MCF 10A (cell line): ENCODE data around the gene STOX2. TPM values are rescaled to one million over a fixed set of nuclear protein-coding genes. Genes with fewer than 3 reads are reported as not detected.

Source experiments
- BruUV-seq: library from RNA; stranded (reverse); fragments of 400-500 nt; replicated peaks from 2 replicates; lab custom pipeline; 2021; lab: Mats Ljungman, UMichigan
- CTCF ChIA-PET: fragments of 300-600 bp; sonication (Branson Sonifier 250); formaldehyde crosslinking; extraction: SDS; loops from one replicate; lab custom pipeline; 2021; ENCODE audit warnings: antibody characterized with exemption, inconsistent platforms; lab: Yijun Ruan, JAX
- POLR2A ChIA-PET: fragments of 300-600, 350-650 bp; sonication (Branson Sonifier 250); formaldehyde crosslinking; extraction: SDS; loops from one replicate; lab custom pipeline; 2020; ENCODE audit warnings: antibody characterized with exemption, inconsistent platforms; lab: Yijun Ruan, JAX
- DNase-seq: peaks from one replicate; pipeline ENCODE4 v3.0.0-alpha.2; 2018; ENCODE audit not compliant: unreplicated experiment
- H3K27ac Mint-ChIP-seq: one replicate; pipeline ENCODE4 v1.8.0; 2022; ENCODE audit warnings: mild to moderate bottlenecking, low read depth, mixed read lengths; ENCODE audit not compliant: unreplicated experiment
- H3K27me3 Mint-ChIP-seq: one replicate; pipeline ENCODE4 v1.8.0; 2022; ENCODE audit warnings: mixed read lengths; ENCODE audit not compliant: insufficient read depth, unreplicated experiment
- H3K36me3 Mint-ChIP-seq: one replicate; pipeline ENCODE4 v1.8.0; 2022; ENCODE audit warnings: mild to moderate bottlenecking, moderate library complexity, mixed read lengths; ENCODE audit not compliant: insufficient read depth, unreplicated experiment
- H3K4me1 Mint-ChIP-seq: one replicate; pipeline ENCODE4 v1.8.0; 2022; ENCODE audit warnings: mixed read lengths; ENCODE audit not compliant: insufficient read depth, unreplicated experiment
- H3K4me3 Mint-ChIP-seq: one replicate; pipeline ENCODE4 v1.8.0; 2022; ENCODE audit warnings: mild to moderate bottlenecking, moderate library complexity, mixed read lengths; ENCODE audit not compliant: unreplicated experiment
- H3K9me3 Mint-ChIP-seq: one replicate; pipeline ENCODE4 v1.8.0; 2022; ENCODE audit warnings: mixed read lengths; ENCODE audit not compliant: unreplicated experiment
- intact Hi-C: fragments of 100-400 bp; cut with micrococcal nuclease; formaldehyde crosslinking; loops from 2 replicates; pipeline ENCODE4 v1.14.1; 2022
- total RNA-seq: library from RNA; stranded (reverse); gene quantifications from 2 replicates; pipeline ENCODE4 v1.2.3, GENCODE V29; 2022
- TF ChIP-seq, protein P1 (sequence below): fragments of 200-600 bp; IDR thresholded peaks from one replicate; pipeline ENCODE4 v1.8.0; 2022; ENCODE audit warnings: antibody characterized with exemption, mild to moderate bottlenecking; ENCODE audit not compliant: unreplicated experiment

The STOX2 gene
- total RNA-seq, 1 experiment from 2014 or later: 1.1 TPM

GRCh38 chr4:183932576-183932975 lies 27.5 kb downstream of the STOX2 start:
- ChIA-PET CTCF (no interaction called here), POLR2A (interaction anchor here (1.5 kb wide), 1 partner anchor 55 kb away, joined by 5 read pairs; no protein-coding TSS in a partner anchor)
- H3K4me3 Mint-ChIP-seq: no peak overlapping the region
- H3K4me1 Mint-ChIP-seq: peaks cover 5% of the 10 kb centered on the region
- TF ChIP-seq, protein P1, sequence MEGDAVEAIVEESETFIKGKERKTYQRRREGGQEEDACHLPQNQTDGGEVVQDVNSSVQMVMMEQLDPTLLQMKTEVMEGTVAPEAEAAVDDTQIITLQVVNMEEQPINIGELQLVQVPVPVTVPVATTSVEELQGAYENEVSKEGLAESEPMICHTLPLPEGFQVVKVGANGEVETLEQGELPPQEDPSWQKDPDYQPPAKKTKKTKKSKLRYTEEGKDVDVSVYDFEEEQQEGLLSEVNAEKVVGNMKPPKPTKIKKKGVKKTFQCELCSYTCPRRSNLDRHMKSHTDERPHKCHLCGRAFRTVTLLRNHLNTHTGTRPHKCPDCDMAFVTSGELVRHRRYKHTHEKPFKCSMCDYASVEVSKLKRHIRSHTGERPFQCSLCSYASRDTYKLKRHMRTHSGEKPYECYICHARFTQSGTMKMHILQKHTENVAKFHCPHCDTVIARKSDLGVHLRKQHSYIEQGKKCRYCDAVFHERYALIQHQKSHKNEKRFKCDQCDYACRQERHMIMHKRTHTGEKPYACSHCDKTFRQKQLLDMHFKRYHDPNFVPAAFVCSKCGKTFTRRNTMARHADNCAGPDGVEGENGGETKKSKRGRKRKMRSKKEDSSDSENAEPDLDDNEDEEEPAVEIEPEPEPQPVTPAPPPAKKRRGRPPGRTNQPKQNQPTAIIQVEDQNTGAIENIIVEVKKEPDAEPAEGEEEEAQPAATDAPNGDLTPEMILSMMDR: no peak
- BruUV-seq: no TSS peak
- H3K36me3 Mint-ChIP-seq: no peaks in the 10 kb centered on the region
- H3K27me3 Mint-ChIP-seq: no peaks in the 10 kb centered on the region
- no peak overlapping the region for H3K27ac Mint-ChIP-seq
- DNase-seq: no peak
- no peaks in the 10 kb centered on the region for H3K9me3 Mint-ChIP-seq
- intact Hi-C loops: no loop called here

GRCh38 chr4:183934761-183935160 lies 29.7 kb downstream of the STOX2 start:
- CTCF ChIA-PET: no interaction called here
- Mint-ChIP-seq H3K36me3 (no peaks in the 10 kb centered on the region), H3K27ac (no peak overlapping the region), H3K27me3 (no peaks in the 10 kb centered on the region), H3K4me1 (peaks cover 5% of the 10 kb centered on the region), H3K4me3 (no peak overlapping the region), H3K9me3 (no peaks in the 10 kb centered on the region)
- TF ChIP-seq, protein P1: no peak
- intact Hi-C loops: no loop called here
- BruUV-seq: no TSS peak
- POLR2A ChIA-PET: interaction anchor here (0.7 to 1.1 kb wide), 2 partner anchors 22 to 53 kb away, joined by 3 read pairs; no protein-coding TSS in a partner anchor
- DNase-seq: no peak

DNA sequence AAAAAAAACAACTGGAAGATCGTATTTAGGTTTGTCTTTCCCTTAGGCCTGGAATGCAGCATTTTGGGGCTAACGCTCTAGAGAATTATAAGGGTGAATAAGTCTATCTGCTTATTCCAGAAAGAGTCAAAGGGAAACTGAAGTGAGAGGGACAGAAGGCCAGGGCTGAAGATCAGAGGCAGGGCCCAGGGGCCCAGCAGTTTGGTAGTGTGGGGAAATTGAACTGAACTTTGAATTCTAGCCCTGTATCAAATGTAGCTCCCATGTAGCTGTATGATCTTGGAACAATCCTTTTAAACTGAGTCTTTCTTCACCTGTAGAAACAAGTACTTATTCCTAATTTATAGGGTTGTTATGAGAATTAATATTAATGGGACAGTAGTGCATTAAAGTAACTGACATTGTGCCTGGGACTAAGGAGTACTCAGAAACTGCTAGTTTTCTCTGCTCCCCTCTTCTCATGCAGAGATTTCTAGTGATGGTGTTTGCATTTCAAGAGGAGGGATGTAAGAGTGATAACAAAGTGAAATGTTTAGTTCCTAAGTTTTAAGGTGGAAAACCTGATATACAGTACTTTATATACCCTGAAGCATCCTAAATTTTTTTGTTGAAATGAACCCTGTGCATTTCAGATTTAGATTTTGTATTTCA lies 30.4 kb downstream of the STOX2 start:
- peaks cover 5% of the 10 kb centered on the region for H3K4me1 Mint-ChIP-seq
- CTCF ChIA-PET: no interaction called here
- H3K27ac Mint-ChIP-seq: no peak overlapping the region
- TF ChIP-seq, protein P1: no peak
- H3K9me3 Mint-ChIP-seq: no peaks in the 10 kb centered on the region
- no peaks in the 10 kb centered on the region for H3K27me3 Mint-ChIP-seq
- no peaks in the 10 kb centered on the region for H3K36me3 Mint-ChIP-seq
- BruUV-seq: no TSS peak
- no peak for DNase-seq
- no peak overlapping the region for H3K4me3 Mint-ChIP-seq
- intact Hi-C loops: no loop called here
- POLR2A ChIA-PET: interaction anchor here (1.1 to 1.2 kb wide), 2 partner anchors 23 to 52 kb away, joined by 3 to 5 read pairs; no protein-coding TSS in a partner anchor

DNA sequence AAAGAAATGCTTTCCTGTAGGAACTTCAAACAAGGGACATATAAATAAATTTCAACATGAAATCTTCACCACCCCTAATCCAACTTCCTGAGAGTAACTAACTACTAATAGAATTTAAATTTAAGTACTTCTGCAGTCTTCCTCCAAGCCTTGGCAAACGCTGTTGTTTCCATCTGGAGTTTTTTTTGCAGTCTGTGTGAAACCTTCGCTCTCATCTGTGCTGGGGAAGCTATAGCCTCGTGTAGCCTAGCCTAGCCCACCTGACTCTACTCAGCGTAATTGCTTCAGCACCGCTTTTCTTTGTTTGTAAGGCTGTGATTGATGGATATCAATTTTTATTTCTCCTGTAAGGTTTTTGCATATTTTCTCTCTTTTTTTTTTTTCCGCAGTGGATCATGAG lies 30.9 kb downstream of the STOX2 start:
- H3K4me3 Mint-ChIP-seq: no peak overlapping the region
- H3K36me3 Mint-ChIP-seq: no peaks in the 10 kb centered on the region
- no peak for DNase-seq
- H3K27ac Mint-ChIP-seq: no peak overlapping the region
- ChIA-PET CTCF (interaction anchor here (0.7 kb wide), 1 partner anchor 51 kb away, joined by 6 read pairs; no protein-coding TSS in a partner anchor), POLR2A (interaction anchor here (1.2 kb wide), 1 partner anchor 23 kb away, joined by 5 read pairs; no protein-coding TSS in a partner anchor)
- H3K4me1 Mint-ChIP-seq: peaks cover 5% of the 10 kb centered on the region
- H3K27me3 Mint-ChIP-seq: no peaks in the 10 kb centered on the region
- TF ChIP-seq, protein P1: no peak
- intact Hi-C loops: no loop called here
- H3K9me3 Mint-ChIP-seq: no peaks in the 10 kb centered on the region
- no TSS peak for BruUV-seq
